ENCODE results near the gene ATP5F1E.
A peak's percentile ranks its signal among the peaks of the same experiment; 100 is the strongest.

Gene ATP5F1E

GRCh38 chr20:59032023-59032712 is at the start of gene ATP5F1E:
Gene ATP5F1E, minus strand, starts transcription at chr20:59032335. Its CDS starts 84 bp downstream, at chr20:59032251.
- peak; percentile 96 for DNase-seq (ENCODE audit: low read depth)

GRCh38 chr20:59081036-59081435 is 48.9 kb upstream of the ATP5F1E start:
- DNase-seq (ENCODE audit: low read depth), result no peak

- DNase-seq (ENCODE audit: low read depth), result no peak
Observed at GRCh38 chr20:59078231-59078630, 46.1 kb upstream of the ATP5F1E start.

GRCh38 chr20:59077705-59078104 is 45.6 kb upstream of the ATP5F1E start:
- no peak for DNase-seq (ENCODE audit: low read depth)

GRCh38 chr20:59075934-59076508 is 43.9 kb upstream of the ATP5F1E start:
- DNase-seq (ENCODE audit: low read depth), result no peak

GRCh38 chr20:59074456-59074855 is 42.3 kb upstream of the ATP5F1E start:
- DNase-seq (ENCODE audit: low read depth), result no peak

GRCh38 chr20:59073582-59073981 is 41.4 kb upstream of the ATP5F1E start:
- no peak for DNase-seq (ENCODE audit: low read depth)

GRCh38 chr20:59071216-59071615 is 39.1 kb upstream of the ATP5F1E start:
- DNase-seq (ENCODE audit: low read depth), result no peak

GRCh38 chr20:59069026-59069425 is 36.9 kb upstream of the ATP5F1E start:
- DNase-seq (ENCODE audit: low read depth), result no peak

- no peak for DNase-seq (ENCODE audit: low read depth)
Observed at GRCh38 chr20:59068534-59068933, 36.4 kb upstream of the ATP5F1E start.

- DNase-seq (ENCODE audit: low read depth), result no peak
Observed at GRCh38 chr20:59064214-59064722, 32.1 kb upstream of the ATP5F1E start.

GRCh38 chr20:59063358-59064213 is 31.5 kb upstream of the ATP5F1E start:
- DNase-seq (ENCODE audit: low read depth), result no peak

- no peak for DNase-seq (ENCODE audit: low read depth)
Observed at GRCh38 chr20:59062081-59062480, 29.9 kb upstream of the ATP5F1E start.

- no peak for DNase-seq (ENCODE audit: low read depth)
Observed at GRCh38 chr20:59055302-59055701, 23.2 kb upstream of the ATP5F1E start.

GRCh38 chr20:59051666-59052185 is 19.6 kb upstream of the ATP5F1E start:
- DNase-seq (ENCODE audit: low read depth), result no peak

- no peak for DNase-seq (ENCODE audit: low read depth)
Observed at GRCh38 chr20:59050437-59050836, 18.3 kb upstream of the ATP5F1E start.

- no peak for DNase-seq (ENCODE audit: low read depth)
Observed at GRCh38 chr20:59048681-59049030, 16.5 kb upstream of the ATP5F1E start.

- DNase-seq (ENCODE audit: low read depth), result no peak
Observed at GRCh38 chr20:59047938-59048680, 16.0 kb upstream of the ATP5F1E start.

- DNase-seq (ENCODE audit: low read depth), result no peak
Observed at GRCh38 chr20:59046862-59047261, 14.7 kb upstream of the ATP5F1E start.

- DNase-seq (ENCODE audit: low read depth), result no peak
Observed at GRCh38 chr20:59044796-59045195, 12.7 kb upstream of the ATP5F1E start.

GRCh38 chr20:59044295-59044694 is 12.2 kb upstream of the ATP5F1E start:
- DNase-seq (ENCODE audit: low read depth), result no peak

- DNase-seq (ENCODE audit: low read depth), result no peak
Observed at GRCh38 chr20:59043698-59044097, 11.6 kb upstream of the ATP5F1E start.
